IPS-18a (cell line): Measurements from ENCODE around the gene SDHB.

Experiments used
- H3K27ac ChIP-seq: one replicate; pipeline ENCODE4 v1.5.1; 2013; ENCODE audit warnings: low read length
- H3K27me3 ChIP-seq: one replicate; pipeline ENCODE4 v1.6.1; 2013; ENCODE audit warnings: mild to moderate bottlenecking, low read length; ENCODE audit not compliant: control insufficient read depth, insufficient read depth
- H3K36me3 ChIP-seq: one replicate; pipeline ENCODE4 v1.6.1; 2013; ENCODE audit warnings: low read depth, low read length; ENCODE audit not compliant: control insufficient read depth
- H3K4me1 ChIP-seq: one replicate; pipeline ENCODE4 v1.6.1; 2013; ENCODE audit warnings: low read depth, low read length; ENCODE audit not compliant: control insufficient read depth
- H3K4me3 ChIP-seq: one replicate; pipeline ENCODE4 v1.5.1; 2013; ENCODE audit warnings: low read length
- H3K9ac ChIP-seq: one replicate; pipeline ENCODE4 v1.6.1; 2013; ENCODE audit warnings: mild to moderate bottlenecking, low read length, moderate library complexity
- H3K9me3 ChIP-seq: one replicate; pipeline ENCODE4 v1.6.1; 2013; ENCODE audit warnings: low read depth, low read length; ENCODE audit not compliant: control insufficient read depth

Gene SDHB

GRCh38 chr1:17053685-17054410 lies at the start of gene SDHB:
Gene SDHB, minus strand, starts transcription at chr1:17054032. Its CDS starts 13 bp downstream, at chr1:17054019.
- peak within 1 kb of the TSS; percentile 90 for H3K4me3 ChIP-seq
- H3K27ac ChIP-seq = peak within 1 kb of the TSS; percentile 14
- H3K9me3 ChIP-seq = no peaks in the 10 kb centered on the region
- peaks cover 6% of the 10 kb centered on the region for H3K4me1 ChIP-seq
- peak within 1 kb of the TSS; percentile 66 for H3K9ac ChIP-seq
- peaks cover 16% of the 10 kb centered on the region for H3K36me3 ChIP-seq
- H3K27me3 ChIP-seq = no peaks in the 10 kb centered on the region

DNA sequence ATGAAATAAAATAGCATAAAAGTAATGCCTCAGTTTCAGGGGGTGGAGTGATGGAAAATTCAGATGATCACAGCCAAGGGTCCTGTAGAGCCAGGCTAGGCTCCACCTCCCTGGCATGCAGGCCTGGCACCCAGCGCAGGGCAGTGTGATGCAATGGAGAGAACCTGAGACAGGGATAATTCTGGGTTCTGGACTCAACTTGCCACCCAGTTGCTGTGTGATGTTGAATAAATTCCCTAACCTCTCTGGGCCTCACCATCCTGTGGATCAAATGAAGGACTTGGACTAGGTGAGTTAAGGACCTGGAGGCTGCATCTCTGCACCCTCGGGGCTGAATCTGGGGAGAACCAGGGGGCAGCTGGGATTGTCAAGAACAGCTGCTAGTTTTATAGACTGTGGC lies 48.4 kb upstream of the SDHB start:
- Histone ChIP-seq H3K9me3 (no peaks in the 10 kb centered on the region), H3K4me3 (no peak overlapping the region), H3K4me1 (no peaks in the 10 kb centered on the region), H3K27me3 (no peaks in the 10 kb centered on the region), H3K36me3 (no peaks in the 10 kb centered on the region), H3K9ac (no peak overlapping the region), H3K27ac (no peak overlapping the region)

DNA sequence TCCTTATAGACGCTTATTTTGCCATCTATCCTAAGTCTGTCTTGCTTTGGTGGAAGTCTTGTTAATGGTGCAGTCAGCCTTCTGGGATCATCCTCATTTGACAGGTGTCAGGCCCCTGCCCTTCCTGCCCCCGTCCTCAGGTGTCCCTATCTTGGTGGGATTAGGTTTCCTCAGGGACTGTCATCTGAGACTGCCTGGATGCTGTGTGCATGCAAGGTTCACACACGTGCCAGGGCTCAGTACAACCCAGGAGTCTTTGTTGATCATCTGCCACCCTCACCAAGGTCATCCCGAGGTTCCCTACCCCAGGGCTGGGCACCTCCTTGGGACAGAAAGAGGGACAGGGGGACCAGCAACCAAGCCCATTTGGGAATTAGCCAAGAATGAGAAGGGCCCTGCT lies 47.4 kb upstream of the SDHB start:
- H3K9me3 ChIP-seq = no peaks in the 10 kb centered on the region
- H3K4me3 ChIP-seq = no peak overlapping the region
- no peak overlapping the region for H3K27ac ChIP-seq
- H3K27me3 ChIP-seq = no peaks in the 10 kb centered on the region
- H3K4me1 ChIP-seq = no peaks in the 10 kb centered on the region
- H3K9ac ChIP-seq = no peak overlapping the region
- no peaks in the 10 kb centered on the region for H3K36me3 ChIP-seq

DNA sequence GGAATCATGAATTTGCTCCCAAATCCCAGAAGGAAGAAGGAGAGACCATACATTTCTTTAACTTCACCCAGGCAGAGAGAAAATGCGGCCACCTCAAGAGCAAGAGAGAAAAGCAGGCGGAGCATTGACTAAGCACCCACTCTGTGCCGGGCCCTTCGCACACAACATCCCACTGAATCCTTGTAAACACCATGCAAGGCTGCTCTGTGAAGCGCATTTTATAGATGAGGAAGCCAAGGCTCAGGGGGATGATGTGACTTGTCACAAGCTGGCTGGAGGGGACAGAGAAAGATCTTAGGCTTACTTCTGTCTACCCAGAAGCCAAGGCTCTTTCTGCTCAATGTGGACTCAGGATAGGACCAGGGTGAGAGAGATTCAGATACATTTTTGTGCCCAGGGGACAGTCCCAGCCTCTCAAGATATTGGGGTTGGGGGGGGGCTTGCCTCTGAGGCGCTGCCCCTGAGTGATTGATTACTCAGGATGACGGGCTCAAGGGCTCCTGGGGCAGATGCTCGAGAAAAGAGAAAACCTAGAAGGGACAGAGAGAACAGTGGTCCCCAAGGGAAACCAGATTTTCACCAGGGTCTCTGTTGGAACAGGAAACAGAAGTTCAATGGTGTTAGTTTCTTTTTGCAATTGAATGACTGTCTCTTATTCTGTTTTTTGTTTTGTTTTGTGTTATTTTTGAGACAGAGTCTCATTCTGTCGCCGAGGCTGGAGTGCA lies 45.9 kb upstream of the SDHB start:
- Histone ChIP-seq H3K27me3 (no peaks in the 10 kb centered on the region), H3K9me3 (no peaks in the 10 kb centered on the region), H3K9ac (no peak overlapping the region), H3K4me3 (no peak overlapping the region), H3K4me1 (no peaks in the 10 kb centered on the region), H3K36me3 (no peaks in the 10 kb centered on the region), H3K27ac (no peak overlapping the region)

- no peaks in the 10 kb centered on the region for H3K4me1 ChIP-seq
- no peak overlapping the region for H3K9ac ChIP-seq
- no peaks in the 10 kb centered on the region for H3K9me3 ChIP-seq
- H3K36me3 ChIP-seq = no peaks in the 10 kb centered on the region
- no peaks in the 10 kb centered on the region for H3K27me3 ChIP-seq
- H3K4me3 ChIP-seq = no peak overlapping the region
- no peak overlapping the region for H3K27ac ChIP-seq
Measured at GRCh38 chr1:17098446-17099317, 44.9 kb upstream of the SDHB start.

DNA sequence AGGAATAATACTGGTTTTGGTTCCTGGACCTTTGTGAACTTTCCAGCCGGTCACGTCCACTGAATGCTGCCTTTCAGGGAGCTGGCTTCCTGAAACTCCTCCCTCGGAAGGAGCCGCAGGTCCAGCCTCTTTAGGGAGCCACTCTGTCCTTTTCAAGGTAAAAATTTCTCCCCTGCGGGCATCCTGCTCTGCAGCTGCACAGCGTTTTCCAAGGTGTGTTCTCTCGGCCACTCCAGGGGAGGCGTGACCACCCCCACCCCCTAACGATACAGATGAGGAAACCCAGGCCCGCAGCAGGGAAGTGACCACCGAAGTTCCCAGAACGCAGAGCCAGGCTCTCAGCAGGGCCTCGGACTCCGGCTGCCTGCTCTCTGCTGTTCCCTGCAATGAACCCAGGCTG lies 44.0 kb upstream of the SDHB start:
- H3K27ac ChIP-seq = no peak overlapping the region

DNA sequence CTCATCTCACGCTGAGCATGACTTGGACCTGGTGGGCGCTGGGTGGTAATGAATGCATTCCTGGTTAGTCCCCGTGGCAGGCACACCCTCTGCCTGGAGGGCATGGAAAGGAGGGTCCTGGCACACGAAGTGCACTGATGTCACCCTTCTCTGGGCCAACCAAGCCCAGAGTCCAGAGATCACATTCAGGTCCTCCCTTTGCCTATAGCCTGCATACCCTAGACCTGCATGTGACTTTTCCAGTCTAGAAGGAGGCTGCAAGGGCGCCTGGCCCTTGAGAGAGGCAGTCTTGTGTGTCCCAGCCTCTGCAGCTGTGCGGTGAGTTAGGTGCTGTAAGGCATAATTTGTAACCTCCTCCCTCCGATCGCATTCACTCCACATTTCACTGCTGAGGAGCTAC lies 43.3 kb upstream of the SDHB start:
- no peak overlapping the region for H3K27ac ChIP-seq
- no peak overlapping the region for H3K4me3 ChIP-seq
- no peaks in the 10 kb centered on the region for H3K36me3 ChIP-seq
- no peaks in the 10 kb centered on the region for H3K27me3 ChIP-seq
- H3K4me1 ChIP-seq = no peaks in the 10 kb centered on the region
- H3K9me3 ChIP-seq = no peaks in the 10 kb centered on the region
- H3K9ac ChIP-seq = no peak overlapping the region

More for the DNA sequence above, 44.0 kb upstream of the SDHB start:
- no peaks in the 10 kb centered on the region for H3K4me1 ChIP-seq
- H3K9me3 ChIP-seq = no peaks in the 10 kb centered on the region
- no peak overlapping the region for H3K4me3 ChIP-seq
- H3K36me3 ChIP-seq = no peaks in the 10 kb centered on the region
- H3K9ac ChIP-seq = no peak overlapping the region
- no peaks in the 10 kb centered on the region for H3K27me3 ChIP-seq

- no peak overlapping the region for H3K9ac ChIP-seq
- H3K4me3 ChIP-seq = no peak overlapping the region
Measured at GRCh38 chr1:17096584-17096983, 42.8 kb upstream of the SDHB start.

DNA sequence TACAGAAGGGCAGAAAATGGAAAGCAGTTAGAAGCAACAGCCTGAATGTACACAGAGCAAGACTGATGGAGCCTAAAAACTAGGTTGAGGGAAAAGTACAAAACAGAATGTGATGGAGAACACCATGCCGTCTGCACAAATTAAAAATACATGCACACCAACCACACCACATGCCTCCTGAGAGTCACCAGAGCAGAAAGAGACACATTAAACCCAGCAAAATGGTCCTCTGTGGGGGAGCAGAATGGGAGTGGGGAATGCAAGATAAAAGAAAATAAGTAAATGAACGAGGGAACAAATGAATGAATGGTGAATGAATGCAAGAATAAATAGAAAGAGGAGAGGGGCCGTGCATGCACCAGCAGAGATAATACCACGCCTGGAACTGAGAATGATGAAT lies 41.3 kb upstream of the SDHB start:
- no peaks in the 10 kb centered on the region for H3K36me3 ChIP-seq

More at GRCh38 chr1:17096584-17096983, 42.8 kb upstream of the SDHB start:
- Histone ChIP-seq H3K9me3 (no peaks in the 10 kb centered on the region), H3K27ac (no peak overlapping the region), H3K27me3 (no peaks in the 10 kb centered on the region), H3K36me3 (no peaks in the 10 kb centered on the region), H3K4me1 (no peaks in the 10 kb centered on the region)

GRCh38 chr1:17094664-17095063 lies 40.8 kb upstream of the SDHB start:
- no peaks in the 10 kb centered on the region for H3K4me1 ChIP-seq
- H3K27ac ChIP-seq = no peak overlapping the region
- H3K4me3 ChIP-seq = no peak overlapping the region
- H3K9me3 ChIP-seq = no peaks in the 10 kb centered on the region
- H3K9ac ChIP-seq = no peak overlapping the region
- no peaks in the 10 kb centered on the region for H3K27me3 ChIP-seq
- H3K36me3 ChIP-seq = no peaks in the 10 kb centered on the region

More for the DNA sequence above, 41.3 kb upstream of the SDHB start:
- Histone ChIP-seq H3K4me3 (no peak overlapping the region), H3K27me3 (no peaks in the 10 kb centered on the region), H3K27ac (no peak overlapping the region), H3K4me1 (no peaks in the 10 kb centered on the region), H3K9ac (no peak overlapping the region), H3K9me3 (no peaks in the 10 kb centered on the region)

GRCh38 chr1:17093822-17094393 lies 40.1 kb upstream of the SDHB start:
- no peak overlapping the region for H3K4me3 ChIP-seq
- no peak overlapping the region for H3K9ac ChIP-seq
- H3K36me3 ChIP-seq = no peaks in the 10 kb centered on the region
- H3K4me1 ChIP-seq = no peaks in the 10 kb centered on the region
- H3K9me3 ChIP-seq = no peaks in the 10 kb centered on the region
- H3K27me3 ChIP-seq = no peaks in the 10 kb centered on the region
- no peak overlapping the region for H3K27ac ChIP-seq
